PC-9 (cell line): ENCODE results near the gene NMNAT3. TPM values are rescaled to one million over a fixed set of nuclear protein-coding genes. Genes with fewer than 3 reads are reported as not detected.

ENCODE experiments used
- BruUV-seq: library from RNA; stranded (reverse); fragments of 400-500 nt; replicated peaks from 2 replicates; lab custom pipeline; 2021; lab: Mats Ljungman, UMichigan
- CTCF ChIA-PET: fragments of 300-600 bp; sonication (Branson Sonifier 250); formaldehyde crosslinking; loops from one replicate; lab custom pipeline; 2022; ENCODE audit warnings: antibody characterized with exemption; lab: Charles Lee
- POLR2A ChIA-PET: fragments of 300-600 bp; sonication (Branson Sonifier 250); formaldehyde crosslinking; loops from one replicate; lab custom pipeline; 2022; ENCODE audit warnings: antibody characterized with exemption; ENCODE audit not compliant: unreplicated experiment; lab: Charles Lee
- DNase-seq, 2 experiments: peaks; one replicate each; pipeline versions ENCODE4 v3.0.0 to v3.0.0-alpha.2; 2015 to 2022; ENCODE audit warnings: mixed read lengths in 1 of 2
- H2AFZ ChIP-seq: fragments of 200-600 bp; sonication (generic); 2 replicates; pipeline ENCODE4 v1.8.1; 2017; ENCODE audit warnings: antibody characterized with exemption
- H3F3A ChIP-seq: fragments of 200-600 bp; sonication (generic); 2 replicates; pipeline ENCODE4 v1.8.1; 2017; ENCODE audit warnings: antibody characterized with exemption, mild to moderate bottlenecking, low read depth; ENCODE audit not compliant: insufficient read depth
- H3K27ac ChIP-seq: fragments of 200-600 bp; sonication (generic); 2 replicates; pipeline ENCODE4 v1.6.1; 2016; ENCODE audit warnings: mixed run types
- H3K27me3 ChIP-seq: fragments of 200-600 bp; sonication (generic); 2 replicates; pipeline ENCODE4 v1.6.1; 2016; ENCODE audit warnings: low read depth, mixed run types; ENCODE audit not compliant: insufficient read depth
- H3K36me3 ChIP-seq: fragments of 200-600 bp; sonication (generic); 2 replicates; pipeline ENCODE4 v1.6.1; 2016; ENCODE audit warnings: low read depth, mixed run types
- H3K4me1 ChIP-seq: fragments of 200-600 bp; sonication (generic); replicated peaks from 2 replicates; pipeline ENCODE4 v1.6.1; 2016; ENCODE audit warnings: mixed run types; ENCODE audit not compliant: insufficient read depth
- H3K4me2 ChIP-seq: fragments of 200-600 bp; sonication (generic); 2 replicates; pipeline ENCODE4 v1.6.1; 2017; ENCODE audit warnings: mixed run types
- H3K4me3 ChIP-seq: fragments of 200-600 bp; sonication (generic); 2 replicates; pipeline ENCODE4 v1.6.1; 2016; ENCODE audit warnings: mixed run types
- H3K79me2 ChIP-seq: fragments of 200-600 bp; sonication (generic); 2 replicates; pipeline ENCODE4 v1.6.1; 2017; ENCODE audit warnings: low read depth, mixed run types
- H3K9me2 ChIP-seq: fragments of 200-600 bp; sonication (generic); 2 replicates; pipeline ENCODE4 v1.8.1; 2017; ENCODE audit warnings: mild to moderate bottlenecking; ENCODE audit not compliant: insufficient read depth
- H3K9me3 ChIP-seq: fragments of 200-600 bp; sonication (generic); 2 replicates; pipeline ENCODE4 v1.8.1; 2016; ENCODE audit warnings: low read depth; ENCODE audit not compliant: insufficient read depth
- H4K20me1 ChIP-seq: fragments of 200-600 bp; sonication (generic); 2 replicates; pipeline ENCODE4 v1.8.1; 2017; ENCODE audit not compliant: insufficient read depth
- EZH2 ChIP-seq: fragments of 200-600 bp; sonication (generic); IDR thresholded peaks from 2 replicates; pipeline ENCODE4 v1.8.0; 2017; ENCODE audit warnings: antibody characterized with exemption, low read depth
- intact Hi-C: fragments of 100-400 bp; cut with micrococcal nuclease; formaldehyde crosslinking; loops from one replicate; pipeline ENCODE4 v1.10.0; 2022; ENCODE audit not compliant: unreplicated experiment
- total RNA-seq: library from RNA; stranded (reverse); gene quantifications from 2 replicates; pipeline ENCODE4 v1.2.3, GENCODE V29; 2021
- TF ChIP-seq, protein P1 (sequence below): fragments of 200-600 bp; sonication (generic); conservative IDR thresholded peaks from 2 replicates; pipeline ENCODE4 v1.6.1; 2017; ENCODE audit warnings: mixed run types, antibody characterized with exemption, mild to moderate bottlenecking, moderate library complexity

The NMNAT3 gene
- total RNA-seq, 1 experiment from 2014 or later = 1.6 TPM

DNA sequence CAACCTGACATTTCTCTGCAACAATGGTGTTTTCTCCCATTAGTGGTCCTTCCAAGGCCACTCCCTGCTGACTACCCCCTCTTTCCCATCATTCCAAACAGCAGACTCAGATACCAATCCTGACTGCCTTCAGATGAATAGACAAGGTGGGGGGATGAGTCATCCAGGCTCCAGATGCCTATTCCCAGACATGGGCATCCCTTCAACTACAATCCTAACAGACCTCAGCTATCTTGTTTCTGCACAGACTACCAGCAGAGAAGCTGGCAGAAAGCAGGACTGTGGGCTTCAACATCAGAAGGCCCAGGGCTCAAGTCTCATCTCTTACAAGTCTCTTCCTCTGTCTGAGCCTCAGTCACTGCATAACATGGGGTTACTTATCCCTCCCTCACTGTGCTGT, 140.4 kb downstream of the NMNAT3 start:
- H2AFZ ChIP-seq = no peak overlapping the region
- no TSS peak for BruUV-seq
- intact Hi-C loops = loop anchor here (10.0 kb wide), 2 partner anchors 63 to 1097 kb away; partner anchors contain the start of gene RBP2
- H3K36me3 ChIP-seq = no peaks in the 10 kb centered on the region
- no peaks in the 10 kb centered on the region for H3K9me3 ChIP-seq
- H3K4me3 ChIP-seq = no peak overlapping the region
- H3F3A ChIP-seq = peaks cover 46% of the 10 kb centered on the region
- H4K20me1 ChIP-seq = no peaks in the 10 kb centered on the region
- ChIA-PET POLR2A (no interaction called here), CTCF (no interaction called here)
- H3K4me2 ChIP-seq = peak overlapping the region; percentile 28; the same call in 1 of the 2 replicates
- DNase-seq = peak; percentile 35 to 59
- no peaks in the 10 kb centered on the region; the same call in 1 of the 2 replicates for H3K79me2 ChIP-seq
- H3K4me1 ChIP-seq = peaks cover 77% of the 10 kb centered on the region
- no peak overlapping the region for H3K27ac ChIP-seq
- H3K27me3 ChIP-seq = no peaks in the 10 kb centered on the region
- no peak for TF ChIP-seq EZH2
- TF ChIP-seq, protein P1, sequence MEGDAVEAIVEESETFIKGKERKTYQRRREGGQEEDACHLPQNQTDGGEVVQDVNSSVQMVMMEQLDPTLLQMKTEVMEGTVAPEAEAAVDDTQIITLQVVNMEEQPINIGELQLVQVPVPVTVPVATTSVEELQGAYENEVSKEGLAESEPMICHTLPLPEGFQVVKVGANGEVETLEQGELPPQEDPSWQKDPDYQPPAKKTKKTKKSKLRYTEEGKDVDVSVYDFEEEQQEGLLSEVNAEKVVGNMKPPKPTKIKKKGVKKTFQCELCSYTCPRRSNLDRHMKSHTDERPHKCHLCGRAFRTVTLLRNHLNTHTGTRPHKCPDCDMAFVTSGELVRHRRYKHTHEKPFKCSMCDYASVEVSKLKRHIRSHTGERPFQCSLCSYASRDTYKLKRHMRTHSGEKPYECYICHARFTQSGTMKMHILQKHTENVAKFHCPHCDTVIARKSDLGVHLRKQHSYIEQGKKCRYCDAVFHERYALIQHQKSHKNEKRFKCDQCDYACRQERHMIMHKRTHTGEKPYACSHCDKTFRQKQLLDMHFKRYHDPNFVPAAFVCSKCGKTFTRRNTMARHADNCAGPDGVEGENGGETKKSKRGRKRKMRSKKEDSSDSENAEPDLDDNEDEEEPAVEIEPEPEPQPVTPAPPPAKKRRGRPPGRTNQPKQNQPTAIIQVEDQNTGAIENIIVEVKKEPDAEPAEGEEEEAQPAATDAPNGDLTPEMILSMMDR = no peak
- no peaks in the 10 kb centered on the region for H3K9me2 ChIP-seq

DNA sequence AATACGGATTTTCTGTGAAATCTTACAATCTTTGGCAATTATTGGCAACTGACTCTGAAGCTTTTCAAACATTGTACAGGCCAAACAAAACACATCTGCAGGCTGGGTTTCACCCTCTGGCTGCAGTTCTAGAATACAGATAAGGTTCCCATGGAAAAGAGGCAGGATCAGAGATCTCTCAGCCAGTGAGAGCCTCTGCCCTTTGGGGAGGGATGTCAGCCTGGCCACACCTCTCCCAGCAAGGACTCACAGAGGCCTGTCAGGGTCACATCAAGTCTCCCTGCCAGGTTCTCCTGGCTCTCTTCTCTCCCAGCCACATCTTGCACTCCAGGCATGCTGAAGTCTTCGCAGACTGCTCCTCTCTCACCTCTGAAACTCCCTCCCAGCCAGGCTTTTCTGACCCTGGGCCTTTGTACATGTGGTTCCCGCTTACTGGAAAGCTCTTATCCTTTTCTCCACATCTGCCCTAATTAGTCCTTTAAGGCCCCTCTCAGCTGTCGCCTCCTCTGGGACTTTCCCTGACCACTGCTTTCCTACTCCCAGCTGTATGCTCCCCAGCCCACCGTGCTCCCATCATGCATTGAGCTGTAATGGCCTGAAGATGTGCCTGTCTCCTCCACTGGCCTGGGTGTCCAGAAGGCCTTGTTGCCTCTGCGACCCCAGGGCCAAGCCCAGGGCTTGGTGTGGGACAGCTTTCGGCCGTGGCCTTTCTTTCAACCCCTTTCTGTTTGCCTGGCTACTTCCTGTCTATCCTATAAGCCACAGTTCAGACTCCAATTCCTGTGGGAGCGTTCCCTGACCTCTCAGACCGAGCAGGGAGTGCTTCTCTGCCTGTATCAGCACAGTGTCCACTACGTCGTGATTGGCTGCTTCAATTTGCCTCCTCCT, 142.5 kb downstream of the NMNAT3 start:
- H3K4me2 ChIP-seq = peak overlapping the region; percentile 82
- no peaks in the 10 kb centered on the region for H3K79me2 ChIP-seq
- no peak overlapping the region for H2AFZ ChIP-seq
- TF ChIP-seq, protein P1 = no peak
- TF ChIP-seq EZH2 = no peak
- ChIA-PET POLR2A (interaction anchor here (0.6 to 0.9 kb wide), 3 partner anchors 10 to 145 kb away, joined by 5 to 7 read pairs (median 6); no protein-coding TSS in a partner anchor), CTCF (no interaction called here)
- no peaks in the 10 kb centered on the region for H3K36me3 ChIP-seq
- H4K20me1 ChIP-seq = no peaks in the 10 kb centered on the region
- H3K27me3 ChIP-seq = no peaks in the 10 kb centered on the region
- no peaks in the 10 kb centered on the region for H3K9me3 ChIP-seq
- H3K27ac ChIP-seq = peak overlapping the region; percentile 94
- H3K4me1 ChIP-seq = peaks cover 67% of the 10 kb centered on the region
- no TSS peak for BruUV-seq
- no peaks in the 10 kb centered on the region for H3K9me2 ChIP-seq
- H3K4me3 ChIP-seq = peak overlapping the region; percentile 25; the same call in 1 of the 2 replicates
- DNase-seq = peak; percentile 63 to 75
- peaks cover 42% of the 10 kb centered on the region for H3F3A ChIP-seq
- intact Hi-C loops = loop anchor here (1.0 to 10.0 kb wide), 3 partner anchors 24 to 1100 kb away; partner anchors contain the start of gene RBP2

- Histone ChIP-seq H3K4me1 (peaks cover 66% of the 10 kb centered on the region), H4K20me1 (no peaks in the 10 kb centered on the region), H2AFZ (peak overlapping the region; percentile 69; the same call in 1 of the 2 replicates), H3K9me2 (no peaks in the 10 kb centered on the region), H3K27ac (peak overlapping the region; percentile 94), H3K79me2 (no peaks in the 10 kb centered on the region), H3K27me3 (no peaks in the 10 kb centered on the region), H3F3A (peaks cover 42% of the 10 kb centered on the region), H3K4me2 (peak overlapping the region; percentile 82), H3K4me3 (peak overlapping the region; percentile 30; the same call in 1 of the 2 replicates), H3K36me3 (no peaks in the 10 kb centered on the region), H3K9me3 (no peaks in the 10 kb centered on the region)
- POLR2A ChIA-PET = interaction anchor here (0.6 to 0.9 kb wide), 3 partner anchors 11 to 145 kb away, joined by 5 to 7 read pairs (median 6); no protein-coding TSS in a partner anchor
- no TSS peak for BruUV-seq
- CTCF ChIA-PET = interaction anchor here (0.5 to 0.6 kb wide), 2 partner anchors 13 to 935 kb away, joined by 3 to 4 read pairs; no protein-coding TSS in a partner anchor
- peak; percentile 70 to 86 for DNase-seq
- intact Hi-C loops = loop anchor here (1.0 to 10.0 kb wide), 3 partner anchors 25 to 1100 kb away; partner anchors contain the start of gene RBP2
- TF ChIP-seq, protein P1 = no peak
- no peak for TF ChIP-seq EZH2
These were observed 143.3 kb downstream of the NMNAT3 start for GRCh38 chr3:139534455-139534812.
